ENCODE measurements around the gene WSCD2.

The WSCD2 gene

GRCh38 chr12:108157870-108158459 is 28.9 kb downstream of the WSCD2 start:
- H3K27ac Mint-ChIP-seq (ENCODE audit: low read depth) = no peak overlapping the region
- DNase-seq (ENCODE audit: low spot score in 2 of 2) (no peak), ATAC-seq (replicated peaks; ENCODE audit: extremely low read depth, poor library complexity, severe bottlenecking) (no peak)
- H3K36me3 Mint-ChIP-seq (ENCODE audit: insufficient read depth) = no peaks in the 10 kb centered on the region
- H3K4me3 Mint-ChIP-seq = no peak overlapping the region
- H3K4me1 Mint-ChIP-seq = no peaks in the 10 kb centered on the region
- peaks cover 62% of the 10 kb centered on the region for H3K27me3 Mint-ChIP-seq
- no peaks in the 10 kb centered on the region for H3K9me3 Mint-ChIP-seq

GRCh38 chr12:108162207-108162606 is 33.1 kb downstream of the WSCD2 start:
- no peak for ATAC-seq (replicated peaks; ENCODE audit: extremely low read depth, poor library complexity, severe bottlenecking)
- Mint-ChIP-seq H3K36me3 (ENCODE audit: insufficient read depth) (no peaks in the 10 kb centered on the region), H3K4me3 (no peak overlapping the region), H3K27me3 (peaks cover 56% of the 10 kb centered on the region), H3K4me1 (no peaks in the 10 kb centered on the region), H3K27ac (ENCODE audit: low read depth) (no peak overlapping the region), H3K9me3 (no peaks in the 10 kb centered on the region)
- no peak for DNase-seq (ENCODE audit: low spot score in 2 of 2)

GRCh38 chr12:108166505-108166904 is 37.4 kb downstream of the WSCD2 start:
- Mint-ChIP-seq H3K4me1 (no peaks in the 10 kb centered on the region), H3K4me3 (no peak overlapping the region), H3K27ac (ENCODE audit: low read depth) (no peak overlapping the region), H3K36me3 (ENCODE audit: insufficient read depth) (no peaks in the 10 kb centered on the region), H3K27me3 (peaks cover 49% of the 10 kb centered on the region), H3K9me3 (no peaks in the 10 kb centered on the region)
- no peak for ATAC-seq (replicated peaks; ENCODE audit: extremely low read depth, poor library complexity, severe bottlenecking)
- no peak for DNase-seq (ENCODE audit: low spot score in 2 of 2)

GRCh38 chr12:108167974-108168373 is 38.9 kb downstream of the WSCD2 start:
- H3K9me3 Mint-ChIP-seq = no peaks in the 10 kb centered on the region

GRCh38 chr12:108169708-108170107 is 40.6 kb downstream of the WSCD2 start:
- Mint-ChIP-seq H3K9me3 (no peaks in the 10 kb centered on the region), H3K27me3 (peaks cover 48% of the 10 kb centered on the region), H3K27ac (ENCODE audit: low read depth) (no peak overlapping the region), H3K4me1 (no peaks in the 10 kb centered on the region), H3K4me3 (no peak overlapping the region), H3K36me3 (ENCODE audit: insufficient read depth) (no peaks in the 10 kb centered on the region)
- ATAC-seq (replicated peaks; ENCODE audit: extremely low read depth, poor library complexity, severe bottlenecking) = no peak
- no peak for DNase-seq (ENCODE audit: low spot score in 2 of 2)

More at GRCh38 chr12:108167974-108168373, 38.9 kb downstream of the WSCD2 start:
- Mint-ChIP-seq H3K36me3 (ENCODE audit: insufficient read depth) (no peaks in the 10 kb centered on the region), H3K27me3 (peaks cover 48% of the 10 kb centered on the region), H3K4me1 (no peaks in the 10 kb centered on the region), H3K4me3 (no peak overlapping the region), H3K27ac (ENCODE audit: low read depth) (no peak overlapping the region)
- no peak for ATAC-seq (replicated peaks; ENCODE audit: extremely low read depth, poor library complexity, severe bottlenecking)
- DNase-seq (ENCODE audit: low spot score in 2 of 2) = no peak

GRCh38 chr12:108170164-108170563 is 41.1 kb downstream of the WSCD2 start:
- ATAC-seq (replicated peaks; ENCODE audit: extremely low read depth, poor library complexity, severe bottlenecking) (no peak), DNase-seq (ENCODE audit: low spot score in 2 of 2) (no peak)
- Mint-ChIP-seq H3K9me3 (no peaks in the 10 kb centered on the region), H3K27me3 (peaks cover 48% of the 10 kb centered on the region), H3K27ac (ENCODE audit: low read depth) (no peak overlapping the region), H3K4me3 (no peak overlapping the region), H3K36me3 (ENCODE audit: insufficient read depth) (no peaks in the 10 kb centered on the region), H3K4me1 (no peaks in the 10 kb centered on the region)

GRCh38 chr12:108172033-108172432 is 42.9 kb downstream of the WSCD2 start:
- H3K9me3 Mint-ChIP-seq = no peaks in the 10 kb centered on the region
- H3K4me3 Mint-ChIP-seq = no peak overlapping the region
- no peak for DNase-seq (ENCODE audit: low spot score in 2 of 2)
- no peaks in the 10 kb centered on the region for H3K36me3 Mint-ChIP-seq (ENCODE audit: insufficient read depth)
- ATAC-seq (replicated peaks; ENCODE audit: extremely low read depth, poor library complexity, severe bottlenecking) = no peak
- no peak overlapping the region for H3K27ac Mint-ChIP-seq (ENCODE audit: low read depth)
- H3K4me1 Mint-ChIP-seq = no peaks in the 10 kb centered on the region
- H3K27me3 Mint-ChIP-seq = peaks cover 38% of the 10 kb centered on the region

GRCh38 chr12:108173160-108173559 is 44.1 kb downstream of the WSCD2 start:
- Mint-ChIP-seq H3K36me3 (ENCODE audit: insufficient read depth) (no peaks in the 10 kb centered on the region), H3K9me3 (no peaks in the 10 kb centered on the region), H3K4me3 (no peak overlapping the region), H3K27me3 (peaks cover 27% of the 10 kb centered on the region), H3K27ac (ENCODE audit: low read depth) (no peak overlapping the region), H3K4me1 (no peaks in the 10 kb centered on the region)
- ATAC-seq (replicated peaks; ENCODE audit: extremely low read depth, poor library complexity, severe bottlenecking) (no peak), DNase-seq (ENCODE audit: low spot score in 2 of 2) (no peak)

GRCh38 chr12:108173892-108174291 is 44.8 kb downstream of the WSCD2 start:
- no peaks in the 10 kb centered on the region for H3K36me3 Mint-ChIP-seq (ENCODE audit: insufficient read depth)
- peaks cover 19% of the 10 kb centered on the region for H3K27me3 Mint-ChIP-seq
- DNase-seq (ENCODE audit: low spot score in 2 of 2) (no peak), ATAC-seq (replicated peaks; ENCODE audit: extremely low read depth, poor library complexity, severe bottlenecking) (no peak)
- H3K4me3 Mint-ChIP-seq = no peak overlapping the region
- no peak overlapping the region for H3K27ac Mint-ChIP-seq (ENCODE audit: low read depth)
- no peaks in the 10 kb centered on the region for H3K9me3 Mint-ChIP-seq
- no peaks in the 10 kb centered on the region for H3K4me1 Mint-ChIP-seq

GRCh38 chr12:108174641-108175040 is 45.6 kb downstream of the WSCD2 start:
- Mint-ChIP-seq H3K4me3 (no peak overlapping the region), H3K9me3 (no peaks in the 10 kb centered on the region), H3K27me3 (peaks cover 12% of the 10 kb centered on the region), H3K27ac (ENCODE audit: low read depth) (no peak overlapping the region), H3K36me3 (ENCODE audit: insufficient read depth) (no peaks in the 10 kb centered on the region), H3K4me1 (no peaks in the 10 kb centered on the region)
- ATAC-seq (replicated peaks; ENCODE audit: extremely low read depth, poor library complexity, severe bottlenecking) (no peak), DNase-seq (ENCODE audit: low spot score in 2 of 2) (no peak)

GRCh38 chr12:108175310-108175709 is 46.2 kb downstream of the WSCD2 start:
- Mint-ChIP-seq H3K27me3 (peaks cover 5% of the 10 kb centered on the region), H3K4me3 (no peak overlapping the region)

GRCh38 chr12:108176292-108176691 is 47.2 kb downstream of the WSCD2 start:
- Mint-ChIP-seq H3K4me3 (no peak overlapping the region), H3K4me1 (no peaks in the 10 kb centered on the region), H3K27me3 (no peaks in the 10 kb centered on the region), H3K27ac (ENCODE audit: low read depth) (no peak overlapping the region), H3K36me3 (ENCODE audit: insufficient read depth) (no peaks in the 10 kb centered on the region), H3K9me3 (no peaks in the 10 kb centered on the region)
- DNase-seq (ENCODE audit: low spot score in 2 of 2) = no peak
- no peak for ATAC-seq (replicated peaks; ENCODE audit: extremely low read depth, poor library complexity, severe bottlenecking)

More at GRCh38 chr12:108175310-108175709, 46.2 kb downstream of the WSCD2 start:
- DNase-seq (ENCODE audit: low spot score in 2 of 2) (no peak), ATAC-seq (replicated peaks; ENCODE audit: extremely low read depth, poor library complexity, severe bottlenecking) (no peak)
- no peak overlapping the region for H3K27ac Mint-ChIP-seq (ENCODE audit: low read depth)
- H3K36me3 Mint-ChIP-seq (ENCODE audit: insufficient read depth) = no peaks in the 10 kb centered on the region
- H3K9me3 Mint-ChIP-seq = no peaks in the 10 kb centered on the region
- no peaks in the 10 kb centered on the region for H3K4me1 Mint-ChIP-seq

- Mint-ChIP-seq H3K9me3 (no peaks in the 10 kb centered on the region), H3K4me3 (no peak overlapping the region), H3K36me3 (ENCODE audit: insufficient read depth) (no peaks in the 10 kb centered on the region), H3K4me1 (no peaks in the 10 kb centered on the region), H3K27ac (ENCODE audit: low read depth) (no peak overlapping the region), H3K27me3 (no peaks in the 10 kb centered on the region)
- no peak for DNase-seq (ENCODE audit: low spot score in 2 of 2)
- ATAC-seq (replicated peaks; ENCODE audit: extremely low read depth, poor library complexity, severe bottlenecking) = no peak
These were observed 48.0 kb downstream of the WSCD2 start for GRCh38 chr12:108177131-108177530.
